Activated CD4-positive, CD25-positive, alpha-beta regulatory T cell treated with anti-CD3 and anti-CD28 coated beads, Interleukin-2, amount 50 U/mL, for 24 hours (primary cell): Measurements from ENCODE around the gene PNPLA8.
"Not testable (repeated sequence)": the region's sequence is repeated elsewhere in the genome, so short reads cannot be mapped to it uniquely, and the experiment has no call there.

Experiments used
- ATAC-seq, 2 donors: fragments of 150-1000 bp; cut with Tn5 transposase; one replicate each; pipeline ENCODE4 v1.10.0; 2021; ENCODE audit warnings: mild to moderate bottlenecking in 1 of 2, moderate library complexity in 1 of 2

PNPLA8 gene, protein sequence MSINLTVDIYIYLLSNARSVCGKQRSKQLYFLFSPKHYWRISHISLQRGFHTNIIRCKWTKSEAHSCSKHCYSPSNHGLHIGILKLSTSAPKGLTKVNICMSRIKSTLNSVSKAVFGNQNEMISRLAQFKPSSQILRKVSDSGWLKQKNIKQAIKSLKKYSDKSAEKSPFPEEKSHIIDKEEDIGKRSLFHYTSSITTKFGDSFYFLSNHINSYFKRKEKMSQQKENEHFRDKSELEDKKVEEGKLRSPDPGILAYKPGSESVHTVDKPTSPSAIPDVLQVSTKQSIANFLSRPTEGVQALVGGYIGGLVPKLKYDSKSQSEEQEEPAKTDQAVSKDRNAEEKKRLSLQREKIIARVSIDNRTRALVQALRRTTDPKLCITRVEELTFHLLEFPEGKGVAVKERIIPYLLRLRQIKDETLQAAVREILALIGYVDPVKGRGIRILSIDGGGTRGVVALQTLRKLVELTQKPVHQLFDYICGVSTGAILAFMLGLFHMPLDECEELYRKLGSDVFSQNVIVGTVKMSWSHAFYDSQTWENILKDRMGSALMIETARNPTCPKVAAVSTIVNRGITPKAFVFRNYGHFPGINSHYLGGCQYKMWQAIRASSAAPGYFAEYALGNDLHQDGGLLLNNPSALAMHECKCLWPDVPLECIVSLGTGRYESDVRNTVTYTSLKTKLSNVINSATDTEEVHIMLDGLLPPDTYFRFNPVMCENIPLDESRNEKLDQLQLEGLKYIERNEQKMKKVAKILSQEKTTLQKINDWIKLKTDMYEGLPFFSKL

DNA sequence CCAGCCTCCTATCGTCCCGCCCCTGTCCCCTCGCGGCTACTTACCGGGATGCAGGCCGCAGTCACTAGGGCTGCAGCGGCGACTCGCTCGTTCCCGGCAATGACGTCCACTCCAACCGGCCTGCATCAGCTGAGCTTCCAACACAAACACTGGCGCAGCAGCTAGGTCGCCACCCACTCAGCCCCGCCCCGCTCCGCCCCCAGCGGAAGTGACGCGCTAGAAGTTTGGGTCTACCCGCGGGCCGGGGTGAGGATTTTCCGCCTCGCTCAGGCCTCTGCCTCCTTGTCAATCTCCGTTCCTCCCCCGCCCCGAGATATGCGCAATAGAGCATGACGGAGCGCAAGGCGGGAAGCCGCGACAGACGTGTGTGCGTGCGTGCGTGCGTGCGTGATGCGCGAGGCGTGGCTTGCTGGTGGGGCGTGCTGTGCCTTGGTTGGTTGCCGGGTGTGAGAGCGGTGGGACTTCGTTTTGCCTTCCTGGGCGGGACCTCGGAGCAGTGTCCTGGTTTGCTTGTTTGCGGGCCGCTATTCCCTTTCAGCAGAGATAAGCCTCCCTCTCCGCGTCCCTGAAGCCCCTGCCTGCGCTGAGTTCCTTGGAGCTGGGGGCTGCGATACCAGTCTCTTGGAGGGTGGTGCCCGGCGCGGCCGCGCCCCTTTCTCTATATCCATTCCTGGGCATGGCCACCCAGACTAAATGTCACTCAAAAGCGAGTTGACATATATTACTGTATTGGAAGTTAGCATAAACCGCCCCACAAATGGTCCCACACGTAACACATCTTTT, at the start of gene PNPLA8:
TSS of gene PNPLA8 (minus strand) at position 151 of the 783 bp plus-strand sequence. CDS start 10,644 bp downstream, outside the sequence.
- ATAC-seq, result peak; percentile 94

DNA sequence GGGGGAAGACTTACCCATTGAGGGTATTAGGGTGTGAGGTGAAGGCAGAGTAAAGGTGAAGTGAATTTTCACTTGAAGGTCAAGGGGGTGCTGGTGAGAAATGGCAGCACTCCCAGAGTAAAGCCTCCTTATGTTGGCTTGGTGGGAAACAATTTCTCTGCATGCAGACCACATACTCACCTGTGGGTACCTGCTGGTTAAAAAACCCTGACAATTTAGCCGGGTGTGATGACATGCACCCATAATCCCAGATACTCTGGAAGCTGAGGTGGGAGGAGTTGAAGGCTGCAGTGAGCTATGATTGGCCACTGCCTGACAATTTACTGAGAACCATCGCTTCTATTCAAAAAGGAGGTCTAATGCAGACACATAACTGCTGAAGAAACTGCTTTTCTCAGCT, 49.2 kb upstream of the PNPLA8 start:
- ATAC-seq, result no peak

GRCh38 chr7:108572480-108572879, 46.5 kb upstream of the PNPLA8 start:
- ATAC-seq, result no peak

DNA sequence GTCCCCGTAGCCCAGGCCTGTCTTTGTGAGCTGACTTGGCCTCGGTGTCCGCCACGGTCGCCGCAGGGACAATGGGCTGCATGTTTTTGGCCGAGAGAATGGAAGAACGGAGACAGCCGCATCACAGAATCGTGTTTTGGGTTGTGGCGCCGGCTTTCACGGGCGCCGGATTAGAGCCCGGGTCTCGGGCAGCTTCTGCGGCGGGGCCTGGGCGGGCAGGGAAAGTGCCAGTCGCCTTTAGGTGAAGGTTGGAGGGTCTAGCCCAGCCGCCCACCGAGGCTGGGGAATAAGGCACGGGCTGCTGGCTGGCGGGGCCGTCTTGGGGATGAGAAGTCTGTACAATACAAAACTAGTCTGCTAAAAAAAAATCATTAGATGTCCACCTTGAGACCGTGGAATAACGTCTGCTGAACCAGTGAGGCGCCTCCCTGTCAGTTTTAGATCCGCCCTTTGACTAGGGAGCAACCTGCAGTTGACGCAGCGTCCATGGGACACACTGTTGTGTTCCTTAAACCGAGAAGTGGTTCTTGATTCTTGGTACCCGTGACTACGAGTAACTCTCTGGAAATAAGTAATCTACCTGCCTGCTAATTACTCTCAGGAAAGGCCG, 44.3 kb upstream of the PNPLA8 start:
- ATAC-seq, result peak in 1 of 2 donors; percentile 4

DNA sequence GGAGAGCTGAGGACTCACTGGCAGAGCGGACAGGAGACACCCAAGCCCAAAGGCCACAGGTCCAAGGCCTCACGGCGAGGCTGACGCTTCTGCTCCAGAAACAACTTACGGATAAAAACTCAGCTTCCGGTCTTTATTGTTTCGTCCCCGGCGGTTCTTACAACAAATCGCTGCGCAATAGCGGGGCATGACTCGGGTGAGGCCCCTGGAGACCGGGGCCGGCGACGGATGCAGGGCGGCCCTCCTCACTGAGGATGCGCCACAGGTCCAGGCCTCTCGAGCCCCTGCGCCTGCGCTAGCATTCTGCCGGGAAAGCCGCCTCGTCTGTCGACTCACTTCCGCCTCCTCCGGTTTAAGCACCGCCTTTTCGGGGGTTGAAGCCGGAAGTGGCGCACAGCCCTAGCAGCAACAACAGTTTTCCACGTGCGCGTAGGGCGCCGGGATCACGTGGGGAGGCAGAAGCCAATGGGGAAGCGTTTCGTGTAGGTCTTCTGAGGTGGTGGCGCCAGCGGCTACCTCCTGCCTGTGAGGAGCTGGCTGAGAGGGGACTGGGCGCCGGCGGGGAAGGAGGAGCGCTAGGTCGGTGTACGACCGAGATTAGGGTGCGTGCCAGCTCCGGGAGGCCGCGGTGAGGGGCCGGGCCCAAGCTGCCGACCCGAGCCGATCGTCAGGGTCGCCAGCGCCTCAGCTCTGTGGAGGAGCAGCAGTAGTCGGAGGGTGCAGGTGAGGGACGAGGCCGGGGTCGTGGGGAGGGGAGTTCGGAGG, 43.6 kb upstream of the PNPLA8 start, which contains the start of the genes DNAJB9 and THAP5:
TSS of gene DNAJB9 (plus strand) at position 494 of the 765 bp plus-strand sequence. CDS start 1,853 bp downstream, outside the sequence.
TSS of gene THAP5 (minus strand) at position 326 of the 765 bp plus-strand sequence. CDS start at position 189, 137 bp downstream.
- peak; percentile 93 to 94 for ATAC-seq

DNA sequence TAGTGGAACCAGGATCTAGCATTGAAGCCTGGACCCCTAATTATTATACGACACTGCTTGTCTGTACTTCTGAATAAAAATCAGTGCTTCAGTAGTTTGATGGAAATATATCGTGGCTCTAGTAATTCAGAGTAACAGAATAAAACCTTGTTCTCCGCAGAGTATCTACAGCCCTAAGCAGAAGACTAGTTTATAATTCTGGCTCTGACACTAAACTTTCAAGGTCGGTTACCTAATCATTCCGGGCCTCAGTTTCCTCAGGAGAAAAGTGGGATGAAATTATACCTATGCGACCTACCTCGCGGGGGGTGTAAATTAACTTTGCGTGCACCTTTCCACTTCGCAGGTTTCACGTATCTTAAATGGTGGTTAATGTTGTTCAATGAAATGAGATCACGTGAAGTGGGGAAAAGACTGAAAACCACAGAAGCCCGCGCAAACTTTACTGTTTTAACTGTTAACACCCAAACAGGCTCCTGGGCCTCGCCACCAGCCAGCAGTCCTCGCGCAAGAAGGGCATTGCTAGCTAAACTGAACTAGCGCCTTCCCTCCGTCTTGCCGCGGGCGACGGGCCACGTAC, 43.0 kb upstream of the PNPLA8 start:
- ATAC-seq, result peak in 1 of 2 donors; percentile 4

DNA sequence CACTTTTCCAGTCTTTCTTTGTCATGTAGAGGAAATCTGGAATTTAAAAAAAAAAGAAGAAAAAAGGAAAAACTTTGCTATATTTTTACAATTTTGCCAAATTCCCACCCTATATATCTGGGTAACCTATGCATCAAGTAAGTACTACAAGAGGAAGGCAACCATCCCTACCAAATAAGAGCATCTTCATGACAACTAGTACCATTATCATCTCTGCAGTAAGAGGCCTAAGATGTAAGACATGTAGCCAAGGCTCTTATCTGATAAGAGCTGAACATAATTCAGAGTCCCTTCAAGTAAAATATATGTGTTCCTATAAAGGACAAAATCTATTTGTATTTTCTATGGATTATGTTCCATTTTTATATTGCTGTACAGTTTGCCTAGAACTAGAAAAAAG, 40.1 kb upstream of the PNPLA8 start:
- ATAC-seq, result no peak

GRCh38 chr7:108561047-108561619, 35.2 kb upstream of the PNPLA8 start:
- ATAC-seq, result no peak

- ATAC-seq, result no peak
Measured at GRCh38 chr7:108559253-108559652, 33.3 kb upstream of the PNPLA8 start.

DNA sequence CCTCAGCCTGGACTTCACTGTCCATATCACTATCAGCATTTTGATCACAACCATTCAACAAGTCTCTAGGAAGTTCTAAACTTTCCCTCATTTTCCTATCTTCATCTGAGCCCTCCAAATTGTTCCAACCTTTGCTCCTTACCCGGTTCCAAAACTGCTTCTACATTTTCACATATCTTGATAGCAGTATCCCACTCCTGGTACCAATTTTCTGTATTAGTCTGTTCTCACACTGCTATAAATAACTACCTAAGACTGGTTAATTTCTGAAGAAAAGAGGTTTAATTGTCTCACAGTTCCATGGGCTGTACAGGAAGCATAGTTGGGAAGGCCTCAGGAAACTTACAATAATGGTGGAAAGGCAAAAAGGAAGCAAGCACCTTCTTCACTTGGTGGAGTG, 31.7 kb upstream of the PNPLA8 start:
- ATAC-seq, result no peak

DNA sequence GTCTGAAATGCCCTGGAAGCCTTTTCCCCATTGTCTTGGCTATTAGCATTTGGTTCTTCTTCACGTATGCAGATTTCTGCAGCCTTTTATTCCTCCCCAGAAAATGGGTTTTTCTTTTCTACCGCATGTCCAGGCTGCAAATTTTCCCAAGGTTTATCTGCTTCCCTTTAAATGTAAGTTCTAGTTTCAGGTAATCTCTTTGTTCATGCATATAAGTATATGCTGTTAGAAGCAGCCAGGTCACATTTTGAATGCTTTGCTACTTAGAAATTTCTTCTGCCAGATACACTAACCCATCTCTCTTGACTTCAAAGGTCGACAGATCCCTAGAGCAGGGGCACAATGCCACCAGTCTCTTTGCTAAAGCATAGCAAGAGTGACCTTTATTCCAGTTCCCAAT, 31.3 kb upstream of the PNPLA8 start:
- no peak for ATAC-seq

- ATAC-seq, result not testable (repeated sequence)
Measured at GRCh38 chr7:108556665-108557064, 30.7 kb upstream of the PNPLA8 start.

DNA sequence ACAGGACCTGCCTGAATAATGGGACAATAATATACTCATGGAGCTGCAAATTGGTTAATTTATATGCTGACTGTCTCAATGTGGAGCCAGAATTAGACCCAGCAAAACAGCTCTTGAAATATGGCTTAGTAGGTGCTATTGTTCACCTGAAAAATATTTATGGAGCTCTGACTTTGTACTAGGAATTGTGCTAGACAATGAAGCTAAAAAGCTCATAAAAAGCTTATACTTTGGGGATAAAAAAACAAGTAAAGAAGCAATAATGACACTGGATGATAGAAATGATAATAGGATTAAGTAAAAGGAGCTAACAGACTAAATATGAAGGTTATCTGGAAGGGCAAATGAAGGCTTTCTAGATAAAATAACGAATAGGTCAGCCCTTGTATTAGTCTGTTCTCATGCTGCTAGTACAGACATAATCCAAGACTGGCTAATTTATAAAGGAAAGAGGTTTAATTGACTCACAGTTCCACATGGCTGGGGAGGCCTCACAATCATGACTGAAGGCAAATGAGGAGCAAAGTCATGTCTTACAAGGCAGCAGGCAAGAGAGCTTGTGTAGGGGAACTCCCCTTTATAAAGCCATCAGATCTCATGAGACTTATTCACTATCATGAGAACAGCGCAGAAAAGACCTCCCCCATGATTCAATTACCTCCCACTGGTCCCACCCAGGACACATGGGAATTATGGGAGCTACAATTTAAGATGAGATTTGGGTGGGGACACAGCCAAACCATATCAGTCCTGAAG, 22.4 kb upstream of the PNPLA8 start:
- not testable (repeated sequence) for ATAC-seq

- no peak for ATAC-seq
Measured at GRCh38 chr7:108541478-108541877, 15.5 kb upstream of the PNPLA8 start.

DNA sequence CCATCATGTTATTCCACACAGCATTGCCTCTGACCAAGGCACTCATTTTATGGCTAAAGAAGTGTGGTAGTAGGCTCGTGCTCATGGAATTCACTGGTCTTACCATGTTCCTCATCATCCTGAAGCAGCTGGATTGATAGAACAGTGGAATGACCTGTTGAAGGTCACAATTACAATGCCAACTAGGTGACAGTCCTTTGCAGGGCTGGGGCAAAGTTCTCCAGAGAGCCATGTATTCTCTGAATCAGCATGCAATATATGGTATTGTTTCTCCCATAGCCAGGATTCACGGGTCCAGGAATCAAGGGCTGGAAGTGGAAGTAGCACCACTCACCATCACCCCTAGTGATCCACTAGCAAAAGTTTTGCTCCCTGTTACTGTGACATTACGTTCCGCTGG, 12.8 kb upstream of the PNPLA8 start:
- not testable (repeated sequence) for ATAC-seq

DNA sequence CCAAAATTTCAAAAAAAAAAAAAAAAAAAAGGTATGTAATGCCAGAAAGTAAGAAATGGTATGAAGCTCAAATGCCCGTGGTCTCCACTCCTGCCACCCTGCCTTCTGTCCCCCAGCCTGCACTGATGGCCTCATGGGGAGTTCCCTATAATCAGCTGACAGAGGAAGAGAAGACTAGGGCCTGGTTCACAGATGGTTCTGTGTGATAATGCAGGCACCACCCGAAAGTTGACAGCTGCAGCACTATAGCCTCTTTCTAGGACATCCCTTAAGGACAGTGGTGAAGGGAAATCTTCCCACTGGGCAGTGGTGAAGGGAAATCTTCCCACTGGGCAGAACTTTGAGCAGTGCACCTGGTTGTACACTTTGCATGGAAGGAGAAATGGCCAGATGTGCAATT, 12.3 kb upstream of the PNPLA8 start:
- not testable (repeated sequence) for ATAC-seq

GRCh38 chr7:108537229-108537628, 11.3 kb upstream of the PNPLA8 start:
- no peak for ATAC-seq

GRCh38 chr7:108535744-108536143, 9.8 kb upstream of the PNPLA8 start:
- ATAC-seq, result no peak

DNA sequence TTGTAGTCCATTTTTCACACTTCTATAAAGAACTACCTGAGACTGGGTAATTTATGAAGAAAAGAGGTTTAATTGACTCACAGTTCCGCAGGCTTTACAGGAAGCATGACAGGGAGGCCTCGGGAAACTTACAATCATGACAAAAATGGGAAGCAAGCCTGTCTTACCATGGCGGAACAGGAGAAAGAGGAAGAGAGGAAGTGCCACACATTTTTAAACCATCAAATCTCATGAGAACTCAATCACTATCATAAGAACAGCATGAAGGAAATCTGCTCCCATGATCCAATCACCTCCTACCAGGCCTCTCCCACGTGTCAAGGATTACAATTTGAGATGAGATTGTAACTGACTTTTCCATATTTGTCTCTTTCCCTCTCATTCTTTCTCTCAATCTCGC, 9.3 kb upstream of the PNPLA8 start:
- no peak for ATAC-seq

DNA sequence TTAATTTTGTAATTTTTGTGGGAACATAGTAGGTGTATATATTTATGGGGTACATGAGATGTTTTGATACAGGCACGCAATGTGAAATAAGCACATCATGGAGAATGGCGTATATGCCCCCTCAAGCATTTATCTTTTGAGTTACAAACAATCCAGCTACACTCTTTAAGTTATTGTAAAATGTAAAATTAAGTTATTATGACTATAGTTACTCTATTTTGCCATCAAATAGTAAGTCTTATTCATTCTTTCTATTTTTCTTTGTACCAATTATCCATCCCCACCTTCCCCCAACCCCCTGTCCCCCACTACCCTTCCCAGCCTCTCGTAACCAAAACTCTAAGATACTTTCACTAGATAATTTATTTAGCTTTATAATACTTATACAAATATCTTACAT, 7.8 kb upstream of the PNPLA8 start:
- no peak for ATAC-seq
